Measurements from ENCODE around the gene PHF14.

GRCh38 chr7:11062110-11062509, 88.4 kb downstream of the PHF14 start:
- no peak for TF ChIP-seq CTCF (conservative IDR thresholded peaks at IDR 0.05; ENCODE audit: low read depth in 2 of 2)
- no peak for TF ChIP-seq JUNB (IDR thresholded peaks at IDR 0.05; ENCODE audit: unreplicated experiment)
- TF ChIP-seq EZH2 (IDR thresholded peaks at IDR 0.05; ENCODE audit: low read depth, unreplicated experiment), result no peak
- TF ChIP-seq CREB1 (CRISPR knock-in tag; IDR thresholded peaks at IDR 0.05; ENCODE audit: low read depth), result no peak
- no peak for TF ChIP-seq REST (IDR thresholded peaks at IDR 0.05; ENCODE audit: unreplicated experiment)
- no peak for TF ChIP-seq STAT1 (IDR thresholded peaks at IDR 0.05; ENCODE audit: unreplicated experiment)
